PC-9 (cell line): ENCODE results near the gene CHST11. TPM values are rescaled to one million over a fixed set of nuclear protein-coding genes. Genes with fewer than 3 reads are reported as not detected.

Experiments used
- BruUV-seq: library from RNA; stranded (reverse); fragments of 400-500 nt; replicated peaks from 2 replicates; lab custom pipeline; 2021; lab: Mats Ljungman, UMichigan
- CTCF ChIA-PET: fragments of 300-600 bp; sonication (Branson Sonifier 250); formaldehyde crosslinking; loops from one replicate; lab custom pipeline; 2022; ENCODE audit warnings: antibody characterized with exemption; lab: Charles Lee
- POLR2A ChIA-PET: fragments of 300-600 bp; sonication (Branson Sonifier 250); formaldehyde crosslinking; loops from one replicate; lab custom pipeline; 2022; ENCODE audit warnings: antibody characterized with exemption; ENCODE audit not compliant: unreplicated experiment; lab: Charles Lee
- DNase-seq, 2 experiments: peaks; one replicate each; pipeline versions ENCODE4 v3.0.0 to v3.0.0-alpha.2; 2015 to 2022; ENCODE audit warnings: mixed read lengths in 1 of 2
- H2AFZ ChIP-seq: fragments of 200-600 bp; sonication (generic); 2 replicates; pipeline ENCODE4 v1.8.1; 2017; ENCODE audit warnings: antibody characterized with exemption
- H3F3A ChIP-seq: fragments of 200-600 bp; sonication (generic); 2 replicates; pipeline ENCODE4 v1.8.1; 2017; ENCODE audit warnings: antibody characterized with exemption, mild to moderate bottlenecking, low read depth; ENCODE audit not compliant: insufficient read depth
- H3K27ac ChIP-seq: fragments of 200-600 bp; sonication (generic); 2 replicates; pipeline ENCODE4 v1.6.1; 2016; ENCODE audit warnings: mixed run types
- H3K27me3 ChIP-seq: fragments of 200-600 bp; sonication (generic); 2 replicates; pipeline ENCODE4 v1.6.1; 2016; ENCODE audit warnings: low read depth, mixed run types; ENCODE audit not compliant: insufficient read depth
- H3K36me3 ChIP-seq: fragments of 200-600 bp; sonication (generic); 2 replicates; pipeline ENCODE4 v1.6.1; 2016; ENCODE audit warnings: low read depth, mixed run types
- H3K4me1 ChIP-seq: fragments of 200-600 bp; sonication (generic); replicated peaks from 2 replicates; pipeline ENCODE4 v1.6.1; 2016; ENCODE audit warnings: mixed run types; ENCODE audit not compliant: insufficient read depth
- H3K4me2 ChIP-seq: fragments of 200-600 bp; sonication (generic); 2 replicates; pipeline ENCODE4 v1.6.1; 2017; ENCODE audit warnings: mixed run types
- H3K4me3 ChIP-seq: fragments of 200-600 bp; sonication (generic); 2 replicates; pipeline ENCODE4 v1.6.1; 2016; ENCODE audit warnings: mixed run types
- H3K79me2 ChIP-seq: fragments of 200-600 bp; sonication (generic); 2 replicates; pipeline ENCODE4 v1.6.1; 2017; ENCODE audit warnings: low read depth, mixed run types
- H3K9me2 ChIP-seq: fragments of 200-600 bp; sonication (generic); 2 replicates; pipeline ENCODE4 v1.8.1; 2017; ENCODE audit warnings: mild to moderate bottlenecking; ENCODE audit not compliant: insufficient read depth
- H3K9me3 ChIP-seq: fragments of 200-600 bp; sonication (generic); 2 replicates; pipeline ENCODE4 v1.8.1; 2016; ENCODE audit warnings: low read depth; ENCODE audit not compliant: insufficient read depth
- H4K20me1 ChIP-seq: fragments of 200-600 bp; sonication (generic); 2 replicates; pipeline ENCODE4 v1.8.1; 2017; ENCODE audit not compliant: insufficient read depth
- CTCF ChIP-seq: fragments of 200-600 bp; sonication (generic); conservative IDR thresholded peaks from 2 replicates; pipeline ENCODE4 v1.6.1; 2017; ENCODE audit warnings: mixed run types, antibody characterized with exemption, mild to moderate bottlenecking, moderate library complexity
- EZH2 ChIP-seq: fragments of 200-600 bp; sonication (generic); IDR thresholded peaks from 2 replicates; pipeline ENCODE4 v1.8.0; 2017; ENCODE audit warnings: antibody characterized with exemption, low read depth
- intact Hi-C: fragments of 100-400 bp; cut with micrococcal nuclease; formaldehyde crosslinking; loops from one replicate; pipeline ENCODE4 v1.10.0; 2022; ENCODE audit not compliant: unreplicated experiment
- total RNA-seq: library from RNA; stranded (reverse); gene quantifications from 2 replicates; pipeline ENCODE4 v1.2.3, GENCODE V29; 2021

Gene CHST11
- total RNA-seq, 1 experiment from 2014 or later: 39.9 TPM

DNA sequence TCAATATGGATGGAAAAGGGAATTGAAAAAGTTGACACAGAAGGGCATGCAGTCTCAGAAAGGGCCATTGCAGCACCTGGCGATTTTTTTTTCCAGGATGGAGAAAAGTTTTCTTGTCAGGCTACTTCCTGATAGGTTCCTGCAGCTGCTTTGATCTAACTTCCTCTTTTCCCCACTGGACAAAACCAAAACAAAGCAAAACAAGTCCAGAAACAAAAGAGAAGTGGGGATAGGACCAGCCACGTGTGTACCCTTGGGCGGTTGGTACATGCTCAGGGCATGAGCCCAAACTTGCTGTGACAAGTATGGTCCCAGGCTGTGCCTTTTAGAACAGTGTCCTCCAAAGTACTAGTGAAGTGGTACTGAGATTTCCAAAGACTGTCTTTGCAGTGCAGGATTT is 89.8 kb downstream of the CHST11 start:
- no TSS peak for BruUV-seq
- Histone ChIP-seq H3K9me2 (no peaks in the 10 kb centered on the region), H3K4me2 (no peak overlapping the region), H3K27ac (no peak overlapping the region), H3K36me3 (no peaks in the 10 kb centered on the region), H3K4me1 (peaks cover 7% of the 10 kb centered on the region; the same call in 1 of the 2 replicates), H3F3A (peaks cover 32% of the 10 kb centered on the region), H3K79me2 (peaks cover 93% of the 10 kb centered on the region), H3K9me3 (no peaks in the 10 kb centered on the region), H3K27me3 (no peaks in the 10 kb centered on the region), H3K4me3 (no peak overlapping the region), H2AFZ (no peak overlapping the region), H4K20me1 (peaks cover 6% of the 10 kb centered on the region; the same call in 1 of the 2 replicates)
- intact Hi-C loops: no loop called here
- no peak for TF ChIP-seq CTCF
- TF ChIP-seq EZH2: no peak
- POLR2A ChIA-PET: no interaction called here
- DNase-seq: no peak
- CTCF ChIA-PET: no interaction called here

- H3K4me2 ChIP-seq: no peak overlapping the region
- TF ChIP-seq CTCF (no peak), EZH2 (no peak)
- intact Hi-C loops: no loop called here
- ChIA-PET CTCF (no interaction called here), POLR2A (no interaction called here)
- H3F3A ChIP-seq: peaks cover 31% of the 10 kb centered on the region
- no peak overlapping the region for H2AFZ ChIP-seq
- H3K79me2 ChIP-seq: peaks cover 93% of the 10 kb centered on the region
- H3K4me3 ChIP-seq: no peak overlapping the region
- BruUV-seq: no TSS peak
- peaks cover 7% of the 10 kb centered on the region; the same call in 1 of the 2 replicates for H3K4me1 ChIP-seq
- H3K9me3 ChIP-seq: no peaks in the 10 kb centered on the region
- H3K27ac ChIP-seq: no peak overlapping the region
- DNase-seq: no peak
- H3K36me3 ChIP-seq: no peaks in the 10 kb centered on the region
- peaks cover 6% of the 10 kb centered on the region; the same call in 1 of the 2 replicates for H4K20me1 ChIP-seq
- no peaks in the 10 kb centered on the region for H3K27me3 ChIP-seq
- no peaks in the 10 kb centered on the region for H3K9me2 ChIP-seq
Observed at GRCh38 chr12:104547235-104547634, 90.5 kb downstream of the CHST11 start.

DNA sequence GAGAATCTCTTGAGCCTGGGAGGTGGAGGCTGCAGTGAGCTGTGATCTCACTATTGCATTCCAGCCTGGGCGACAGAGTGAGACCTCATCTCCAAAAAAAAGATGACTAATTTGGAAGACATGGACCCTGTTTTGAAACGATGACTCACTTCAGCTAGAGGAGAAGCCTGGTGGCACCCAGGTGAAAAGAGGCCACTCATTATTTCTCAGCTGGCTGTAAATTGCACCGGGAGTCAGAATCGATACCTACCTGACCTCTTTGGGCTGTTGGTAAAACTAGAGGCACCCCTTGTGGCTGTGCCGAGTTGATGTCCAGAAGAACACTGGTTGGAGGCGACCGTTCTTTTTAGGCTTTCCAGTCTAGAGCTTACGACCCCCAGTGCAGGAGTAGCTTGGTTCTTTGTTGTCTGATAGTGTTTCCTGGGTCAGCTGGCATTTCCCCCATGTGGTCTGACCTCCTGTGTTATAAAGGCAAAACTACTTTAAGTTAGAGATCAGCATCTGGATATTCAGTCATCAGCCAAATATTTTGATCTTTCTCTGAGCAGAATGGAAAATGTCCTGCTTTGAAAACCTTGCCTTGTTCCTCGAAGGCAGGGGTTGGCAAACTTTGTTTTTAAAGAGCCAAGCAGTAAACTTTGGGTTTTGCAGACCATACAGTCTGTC is 93.2 kb downstream of the CHST11 start:
- no peaks in the 10 kb centered on the region for H3K9me3 ChIP-seq
- peak overlapping the region; percentile 56 for H3K4me2 ChIP-seq
- TF ChIP-seq EZH2 (no peak), CTCF (no peak; the same call in 1 of the 2 replicates)
- intact Hi-C loops: no loop called here
- peaks cover 4% of the 10 kb centered on the region; the same call in 1 of the 2 replicates for H4K20me1 ChIP-seq
- 0 out of 2 replicates have a peak, but pooled peaks cover 10% of the 10 kb centered on the region for H3K36me3 ChIP-seq
- ChIA-PET POLR2A (no interaction called here), CTCF (no interaction called here)
- DNase-seq: peak; percentile 21 to 86
- no TSS peak for BruUV-seq
- H3F3A ChIP-seq: peaks cover 31% of the 10 kb centered on the region
- H2AFZ ChIP-seq: no peak overlapping the region
- no peaks in the 10 kb centered on the region for H3K27me3 ChIP-seq
- no peak overlapping the region for H3K4me3 ChIP-seq
- H3K4me1 ChIP-seq: peaks cover 7% of the 10 kb centered on the region; the same call in 1 of the 2 replicates
- no peaks in the 10 kb centered on the region for H3K9me2 ChIP-seq
- peak overlapping the region; percentile 55 for H3K27ac ChIP-seq
- peaks cover 95% of the 10 kb centered on the region for H3K79me2 ChIP-seq
